ENCODE data around the gene HEPHL1.

DNA sequence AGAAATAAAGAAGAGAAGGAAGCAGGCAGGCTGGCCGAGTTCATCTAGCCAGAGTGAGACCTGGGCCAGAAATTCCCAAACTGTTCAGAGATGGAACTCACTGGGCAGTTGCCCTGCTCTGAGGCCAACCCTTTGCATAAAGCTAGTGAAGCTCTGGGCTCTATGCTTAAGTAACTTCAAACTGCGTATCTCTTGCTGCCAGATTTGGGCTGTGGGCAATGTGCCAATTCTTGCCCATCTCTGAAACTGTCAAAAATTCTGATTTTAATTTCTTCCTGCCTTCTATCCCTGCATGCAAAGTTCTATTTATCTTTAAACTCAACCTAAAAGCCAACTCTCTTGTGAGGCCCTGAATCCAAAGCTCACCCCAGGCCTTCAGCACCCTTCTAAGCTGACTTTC lies 36.2 kb upstream of the HEPHL1 start:
- TF ChIP-seq RAD21 (IDR thresholded peaks at IDR 0.05; ENCODE audit: low read depth) (no peak), EP300 (IDR thresholded peaks at IDR 0.05; ENCODE audit: borderline replicate concordance) (no peak), TAF1 (IDR thresholded peaks at IDR 0.05; ENCODE audit: low read depth) (no peak), YY1 (IDR thresholded peaks at IDR 0.05; ENCODE audit: low read depth) (no peak), CREB1 (IDR thresholded peaks at IDR 0.05; ENCODE audit: low read depth) (no peak), FOXM1 (IDR thresholded peaks at IDR 0.05; ENCODE audit: borderline replicate concordance, low read depth) (no peak), TEAD4 (IDR thresholded peaks at IDR 0.05) (no peak)
- TF ChIP-seq, protein P1, sequence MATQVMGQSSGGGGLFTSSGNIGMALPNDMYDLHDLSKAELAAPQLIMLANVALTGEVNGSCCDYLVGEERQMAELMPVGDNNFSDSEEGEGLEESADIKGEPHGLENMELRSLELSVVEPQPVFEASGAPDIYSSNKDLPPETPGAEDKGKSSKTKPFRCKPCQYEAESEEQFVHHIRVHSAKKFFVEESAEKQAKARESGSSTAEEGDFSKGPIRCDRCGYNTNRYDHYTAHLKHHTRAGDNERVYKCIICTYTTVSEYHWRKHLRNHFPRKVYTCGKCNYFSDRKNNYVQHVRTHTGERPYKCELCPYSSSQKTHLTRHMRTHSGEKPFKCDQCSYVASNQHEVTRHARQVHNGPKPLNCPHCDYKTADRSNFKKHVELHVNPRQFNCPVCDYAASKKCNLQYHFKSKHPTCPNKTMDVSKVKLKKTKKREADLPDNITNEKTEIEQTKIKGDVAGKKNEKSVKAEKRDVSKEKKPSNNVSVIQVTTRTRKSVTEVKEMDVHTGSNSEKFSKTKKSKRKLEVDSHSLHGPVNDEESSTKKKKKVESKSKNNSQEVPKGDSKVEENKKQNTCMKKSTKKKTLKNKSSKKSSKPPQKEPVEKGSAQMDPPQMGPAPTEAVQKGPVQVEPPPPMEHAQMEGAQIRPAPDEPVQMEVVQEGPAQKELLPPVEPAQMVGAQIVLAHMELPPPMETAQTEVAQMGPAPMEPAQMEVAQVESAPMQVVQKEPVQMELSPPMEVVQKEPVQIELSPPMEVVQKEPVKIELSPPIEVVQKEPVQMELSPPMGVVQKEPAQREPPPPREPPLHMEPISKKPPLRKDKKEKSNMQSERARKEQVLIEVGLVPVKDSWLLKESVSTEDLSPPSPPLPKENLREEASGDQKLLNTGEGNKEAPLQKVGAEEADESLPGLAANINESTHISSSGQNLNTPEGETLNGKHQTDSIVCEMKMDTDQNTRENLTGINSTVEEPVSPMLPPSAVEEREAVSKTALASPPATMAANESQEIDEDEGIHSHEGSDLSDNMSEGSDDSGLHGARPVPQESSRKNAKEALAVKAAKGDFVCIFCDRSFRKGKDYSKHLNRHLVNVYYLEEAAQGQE (IDR thresholded peaks at IDR 0.05; ENCODE audit: low read depth) = no peak
- TF ChIP-seq, protein P2, sequence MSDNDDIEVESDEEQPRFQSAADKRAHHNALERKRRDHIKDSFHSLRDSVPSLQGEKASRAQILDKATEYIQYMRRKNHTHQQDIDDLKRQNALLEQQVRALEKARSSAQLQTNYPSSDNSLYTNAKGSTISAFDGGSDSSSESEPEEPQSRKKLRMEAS (IDR thresholded peaks at IDR 0.05) = no peak

Measured in Ishikawa (cell line).